GM10248 (cell line): ENCODE measurements around the gene OGFOD2.

Experiments used
- CTCF ChIA-PET: fragments of 300-600 bp; sonication (Branson Sonifier 250); formaldehyde crosslinking; extraction: SDS; loops from one replicate; lab custom pipeline; 2021; ENCODE audit warnings: antibody characterized with exemption; lab: Yijun Ruan, JAX
- POLR2A ChIA-PET: fragments of 350-650 bp; sonication (Branson Sonifier 250); formaldehyde crosslinking; extraction: SDS; loops from one replicate; lab custom pipeline; 2020; ENCODE audit warnings: antibody characterized with exemption; lab: Yijun Ruan, JAX
- DNase-seq: peaks from one replicate; pipeline ENCODE4 v3.0.0; 2012; ENCODE audit errors: extremely low spot score
- CTCF ChIP-seq: IDR thresholded peaks from 2 replicates; pipeline ENCODE4 v1.5.1; 2012; ENCODE audit warnings: mild to moderate bottlenecking, low read depth; ENCODE audit errors: extremely low read depth, missing control alignments, control extremely low read depth

OGFOD2 gene

GRCh38 chr12:122978507-122978955 is 3.5 kb downstream of the OGFOD2 start:
- TF ChIP-seq CTCF: no peak
- ChIA-PET POLR2A (no interaction called here), CTCF (interaction anchor here (2.0 kb wide), 1 partner anchor 260 kb away, joined by 5 read pairs; no protein-coding TSS in a partner anchor)
- DNase-seq: no peak

- DNase-seq: no peak
- POLR2A ChIA-PET: no interaction called here
- CTCF ChIA-PET: interaction anchor here (0.8 to 2.0 kb wide), 4 partner anchors 10 to 259 kb away, joined by 3 to 5 read pairs (median 4); partner anchors contain the start of gene ABCB9
- no peak for TF ChIP-seq CTCF
Measured at GRCh38 chr12:122979001-122979907, 4.2 kb downstream of the OGFOD2 start.

GRCh38 chr12:122979908-122980182 is 4.8 kb downstream of the OGFOD2 start:
- no peak for DNase-seq
- ChIA-PET POLR2A (no interaction called here), CTCF (interaction anchor here (0.8 to 2.0 kb wide), 5 partner anchors 11 to 259 kb away, joined by 3 to 5 read pairs (median 3); partner anchors contain the start of genes ABCB9, MPHOSPH9 and MTRFR)
- TF ChIP-seq CTCF: no peak

GRCh38 chr12:122980183-122981035 is 5.4 kb downstream of the OGFOD2 start, which contains the start of gene ARL6IP4:
TSS of gene ARL6IP4 (plus strand) at chr12:122980681. CDS start at chr12:122981140, 459 bp downstream.
- TF ChIP-seq CTCF: no peak
- ChIA-PET POLR2A (interaction anchor here (1.2 kb wide), 1 partner anchor 10 kb away, joined by 3 read pairs; no protein-coding TSS in a partner anchor), CTCF (interaction anchor here (0.8 to 2.0 kb wide), 6 partner anchors 11 to 258 kb away, joined by 3 to 5 read pairs (median 3); partner anchors contain the start of genes ABCB9, MPHOSPH9 and MTRFR)
- peak; percentile 87 for DNase-seq

- no peak for DNase-seq
- POLR2A ChIA-PET: interaction anchor here (1.2 kb wide), 1 partner anchor 9 kb away, joined by 3 read pairs; no protein-coding TSS in a partner anchor
- TF ChIP-seq CTCF: no peak
- CTCF ChIA-PET: interaction anchor here (0.9 to 1.4 kb wide), 4 partner anchors 9 to 257 kb away, joined by 3 to 4 read pairs (median 3); partner anchors contain the start of genes MPHOSPH9 and MTRFR
Measured at GRCh38 chr12:122981036-122981471, 6.0 kb downstream of the OGFOD2 start.
